HG03135 (cell line): ENCODE results near the gene PDLIM1.
A peak's percentile ranks its signal among the peaks of the same experiment; 100 is the strongest.

Experiments used
- ATAC-seq: cut with Tn5 transposase; IDR thresholded peaks from one replicate; pipeline ENCODE4 v1.9.1; 2021; ENCODE audit warnings: mild to moderate bottlenecking, moderate library complexity; ENCODE audit not compliant: unreplicated experiment

Gene PDLIM1

DNA sequence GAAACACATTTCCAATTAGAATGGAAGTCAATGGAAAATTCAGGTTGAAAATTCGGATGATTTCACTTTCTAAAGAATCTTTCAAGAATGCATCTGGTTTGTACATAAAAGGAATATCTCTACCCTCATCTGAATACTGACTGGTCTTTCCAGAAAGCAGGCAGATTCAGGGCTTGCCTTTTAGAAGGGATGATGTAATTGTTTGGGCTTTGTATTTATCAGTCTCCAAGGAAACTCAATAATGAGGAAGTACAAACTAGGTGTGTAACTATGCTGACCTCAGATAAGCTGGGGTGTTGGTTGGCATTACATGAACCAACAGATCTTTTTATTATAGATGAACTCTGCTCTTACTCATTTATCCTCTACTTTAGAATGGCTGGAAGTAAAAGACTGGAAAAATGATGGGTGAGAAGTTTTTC, 24.1 kb downstream of the PDLIM1 start:
- ATAC-seq = peak; percentile 97

DNA sequence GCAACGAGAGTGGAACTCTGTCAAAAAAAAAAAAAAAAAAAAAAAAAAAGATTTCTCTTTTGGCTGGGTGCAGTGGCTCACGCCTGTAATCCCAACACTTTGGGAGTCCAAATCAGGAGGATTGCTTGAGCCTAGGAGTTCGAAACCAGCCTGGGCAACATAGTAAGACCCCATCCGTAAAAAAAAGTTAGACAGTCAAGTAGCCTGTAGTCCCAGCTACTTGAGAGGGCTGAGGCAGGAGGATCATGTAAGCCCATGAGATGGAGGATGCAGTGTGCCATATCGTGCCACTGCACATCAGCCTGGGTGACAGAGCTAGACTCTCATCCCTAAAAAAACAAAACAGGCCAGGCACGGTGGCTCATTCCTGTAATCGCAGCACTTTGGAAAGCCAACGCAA, 25.2 kb downstream of the PDLIM1 start:
- no peak for ATAC-seq

DNA sequence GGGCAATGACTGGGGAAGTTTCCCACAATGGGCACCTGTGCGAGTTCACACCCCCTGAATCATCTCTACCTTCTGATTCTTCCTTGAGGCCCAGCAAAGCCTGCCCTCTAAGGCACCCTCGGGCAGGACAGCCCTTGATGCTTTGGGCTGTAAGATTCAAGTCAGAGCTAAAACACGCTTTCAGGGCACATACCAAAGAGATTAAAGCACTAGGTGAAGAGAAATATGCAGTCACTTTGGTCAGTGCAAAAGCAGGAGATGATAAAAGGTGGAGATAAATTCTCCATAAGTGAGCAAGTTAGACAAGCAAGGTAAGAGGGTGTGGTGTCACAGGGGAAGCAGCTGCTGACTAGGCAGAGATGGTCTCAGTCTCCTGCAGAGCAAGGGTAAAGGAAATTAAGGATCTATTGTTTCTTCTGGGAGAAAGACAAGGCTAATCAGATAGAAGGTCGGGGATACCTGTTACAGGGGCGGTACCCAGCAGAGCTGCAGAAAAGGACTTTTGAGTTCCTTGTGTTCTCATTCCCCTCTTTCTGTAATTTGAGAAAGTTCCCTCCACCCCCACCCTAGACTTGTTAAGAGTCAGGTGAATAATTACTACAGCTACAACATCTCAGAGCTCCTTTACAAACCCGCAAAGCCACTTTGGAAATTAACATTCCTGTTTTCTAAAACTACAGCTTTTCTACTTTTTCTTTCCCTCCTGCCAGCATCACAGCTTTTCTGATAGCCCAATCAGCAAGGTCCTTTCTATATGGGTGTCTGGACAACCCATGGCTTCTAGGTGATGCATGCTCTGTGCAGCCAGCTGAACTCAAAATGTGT, 26.4 kb downstream of the PDLIM1 start:
- no peak for ATAC-seq

DNA sequence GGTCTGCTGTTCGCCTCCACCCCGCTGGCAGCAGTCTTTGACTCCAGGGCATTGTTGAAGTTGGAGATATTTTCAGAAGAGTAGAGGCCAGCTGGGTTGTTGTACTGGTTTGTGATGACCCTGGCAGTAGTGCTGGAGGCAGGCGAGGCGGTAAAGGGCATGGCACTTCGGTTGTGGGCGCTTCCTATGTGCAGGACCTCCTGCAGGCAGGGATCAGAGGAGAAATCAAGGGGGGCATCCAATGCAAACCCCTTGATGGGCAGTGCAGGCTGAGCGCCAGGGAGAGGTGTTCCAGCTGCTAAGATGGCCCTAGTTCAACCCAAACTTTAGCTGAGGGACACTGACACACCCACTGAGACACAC, 27.0 kb downstream of the PDLIM1 start:
- no peak for ATAC-seq

DNA sequence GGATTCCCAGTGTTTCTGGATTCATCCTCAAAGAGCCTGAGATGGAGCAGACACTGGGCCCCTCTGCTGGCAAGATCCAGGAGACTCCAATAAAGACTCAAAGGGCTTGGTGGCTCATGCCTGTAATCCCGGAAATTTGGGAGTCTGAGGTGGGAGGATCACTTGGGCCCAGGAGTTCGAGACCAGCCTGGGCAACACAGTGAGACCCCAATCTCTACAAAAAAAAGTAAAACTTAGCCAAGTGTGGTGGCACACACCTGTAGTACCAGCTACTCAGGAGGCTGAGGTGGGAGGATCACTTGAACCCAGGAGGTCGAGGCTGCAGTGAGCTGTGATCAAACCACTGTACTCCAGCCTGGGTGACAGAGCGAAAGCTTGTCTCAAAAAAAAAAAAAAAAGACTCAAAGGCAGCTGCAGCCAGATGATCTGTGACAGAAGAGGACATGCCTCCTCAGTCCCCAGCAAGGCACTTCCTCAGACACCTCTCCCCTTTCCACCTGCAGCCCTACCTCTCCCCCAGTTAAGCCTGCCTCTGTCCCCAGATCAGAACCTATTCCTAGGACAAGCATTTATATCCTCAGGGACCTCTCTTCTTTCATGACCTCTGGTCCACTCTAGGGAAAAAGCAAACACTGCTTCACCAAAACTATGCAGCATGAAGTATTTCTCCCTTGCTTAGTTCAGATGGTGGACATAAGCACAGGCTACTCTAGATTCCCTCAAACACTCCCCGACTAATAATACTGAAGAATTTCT, 27.9 kb downstream of the PDLIM1 start:
- ATAC-seq = no peak

DNA sequence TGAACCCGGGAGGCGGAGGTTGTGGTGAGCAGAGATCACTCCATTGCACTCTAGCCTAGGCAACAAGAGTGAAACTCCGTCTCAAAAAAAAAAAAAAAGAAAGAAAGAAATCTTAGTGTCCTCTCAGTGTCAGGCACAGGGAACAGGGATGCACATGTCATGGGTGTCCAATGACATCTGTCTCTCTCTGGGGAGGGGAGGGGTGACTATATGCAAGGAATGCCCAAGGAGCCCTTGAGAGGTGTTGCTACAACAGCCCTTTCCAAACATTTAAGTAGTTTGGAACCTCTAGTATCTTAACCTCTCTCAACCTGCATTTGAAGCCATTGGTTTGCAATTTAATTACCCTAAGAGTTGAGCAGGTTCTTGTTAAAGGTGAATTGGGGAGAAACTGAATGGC, 28.9 kb downstream of the PDLIM1 start:
- no peak for ATAC-seq

DNA sequence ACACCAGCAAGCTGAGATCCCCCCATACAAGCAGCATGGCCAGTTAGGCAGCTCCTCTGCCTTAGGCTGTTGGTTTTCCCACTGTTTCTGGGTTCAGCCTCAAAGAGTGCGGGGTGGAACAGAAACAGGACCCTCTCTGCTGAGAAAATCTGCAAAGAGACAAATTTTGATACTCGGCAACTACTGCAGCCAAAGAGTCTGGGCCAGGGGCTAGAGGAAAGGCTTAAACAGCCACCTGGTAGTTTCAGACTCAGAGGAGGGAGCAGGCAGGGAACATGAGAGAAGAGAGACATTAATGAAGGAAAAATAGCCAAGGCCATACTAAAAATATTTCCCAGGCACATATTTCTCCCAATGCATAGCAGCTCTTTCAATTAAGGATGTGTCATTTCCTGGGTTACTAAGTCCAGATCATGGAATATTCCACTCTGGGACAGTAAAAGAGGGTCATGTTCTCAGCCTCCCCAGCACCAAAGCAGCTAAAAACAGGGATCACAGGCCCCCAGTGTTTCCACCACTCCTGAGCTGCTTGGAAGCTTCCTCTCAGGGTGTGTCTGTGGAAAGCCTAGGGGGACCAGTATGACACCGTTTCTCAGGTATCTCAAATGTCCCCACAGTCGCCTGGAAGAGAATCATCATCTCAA, 29.8 kb downstream of the PDLIM1 start:
- ATAC-seq = no peak

DNA sequence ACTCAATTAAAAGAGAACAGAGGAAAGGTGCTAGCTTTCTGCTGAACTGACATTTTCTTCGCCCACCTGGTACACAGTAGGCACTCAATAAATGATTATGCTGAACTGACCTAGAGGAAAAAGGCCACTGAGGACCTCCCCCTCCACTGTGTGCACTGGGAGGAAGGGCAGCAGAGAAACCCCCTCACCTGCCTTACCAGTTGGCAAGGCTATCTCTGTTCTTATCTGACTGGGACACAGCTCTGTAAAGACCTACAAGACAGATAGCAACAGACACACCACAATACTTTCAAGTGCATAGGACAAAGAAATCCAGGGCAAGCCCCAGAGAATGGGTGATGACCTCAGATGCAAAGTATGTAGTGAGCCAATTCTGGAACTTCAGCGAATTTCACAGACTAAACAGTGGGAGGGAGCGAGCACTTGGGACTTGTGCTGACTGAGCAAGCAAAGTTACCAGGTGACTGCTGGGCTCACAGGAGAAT, 30.4 kb downstream of the PDLIM1 start:
- no peak for ATAC-seq

DNA sequence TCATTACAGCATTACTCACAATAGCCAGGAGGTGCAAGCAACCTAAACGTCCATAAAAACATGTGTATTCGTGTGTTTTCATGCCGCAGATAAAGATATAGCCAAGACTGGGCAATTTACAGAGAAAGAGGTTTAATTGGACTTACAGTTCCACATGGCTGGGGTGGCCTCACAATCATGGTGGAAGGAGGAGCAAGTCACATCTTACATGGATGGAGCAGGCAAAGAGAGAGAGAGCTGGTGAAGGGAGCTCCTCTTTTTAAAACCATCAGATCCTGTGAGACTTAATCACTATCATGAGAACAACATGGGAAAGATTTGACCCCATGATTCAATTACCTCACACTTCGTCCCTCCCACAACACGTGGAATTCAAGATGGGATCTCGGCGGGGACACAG, 33.0 kb downstream of the PDLIM1 start:
- ATAC-seq = no peak

DNA sequence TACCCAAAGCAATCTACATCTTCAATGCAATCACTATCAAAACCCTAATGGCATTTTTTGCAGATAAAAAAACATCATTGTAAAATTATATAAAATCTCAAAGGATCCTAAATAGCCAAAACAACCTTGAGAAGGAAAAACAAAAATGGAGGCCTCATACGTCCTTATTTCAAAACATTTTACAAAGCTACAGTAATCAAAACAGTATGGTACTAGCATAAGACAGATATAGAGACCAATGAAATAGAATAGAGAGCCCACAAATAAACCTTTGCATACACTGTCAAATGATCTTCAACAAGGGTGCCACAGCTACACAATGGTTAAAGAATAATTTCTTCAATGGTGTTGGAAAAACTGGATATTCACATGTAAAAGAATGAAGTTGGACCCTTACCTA, 34.5 kb downstream of the PDLIM1 start:
- ATAC-seq = no peak

DNA sequence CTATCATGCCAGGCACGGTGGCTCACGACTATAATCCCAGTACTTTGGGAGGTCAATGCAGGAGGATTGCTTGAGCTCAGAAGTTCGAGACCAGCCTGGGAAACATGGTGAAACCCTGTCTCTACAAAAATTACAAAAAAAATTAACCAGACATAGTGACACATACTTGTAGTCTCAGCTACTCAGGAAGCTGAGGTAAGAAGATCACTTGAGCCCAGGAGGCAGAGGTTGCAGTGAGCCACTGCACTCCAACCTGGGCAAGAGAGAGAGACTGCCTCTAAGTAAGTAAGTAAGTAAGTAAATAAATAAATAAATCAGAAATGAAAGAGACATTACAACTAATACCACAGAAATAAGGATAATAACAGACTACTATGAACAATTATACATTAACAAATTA, 36.2 kb downstream of the PDLIM1 start:
- no peak for ATAC-seq

DNA sequence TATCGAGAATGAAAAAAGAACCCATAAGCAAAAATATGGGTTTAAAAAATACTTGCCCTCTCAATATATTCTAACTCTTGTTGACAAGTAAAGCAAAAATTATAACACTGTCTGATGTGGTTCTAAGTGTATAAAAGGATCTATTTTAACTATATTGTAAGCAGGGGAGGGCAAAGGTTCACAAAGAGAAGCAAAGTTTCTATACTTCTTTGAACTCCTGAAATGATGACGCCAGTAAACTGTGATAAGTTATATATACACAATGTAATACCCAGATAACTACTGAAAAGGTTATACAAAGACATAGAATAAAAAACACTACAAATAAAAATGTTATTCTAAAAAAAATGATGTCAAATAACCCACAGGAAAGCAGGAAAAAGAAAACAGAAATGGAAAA, 37.1 kb downstream of the PDLIM1 start:
- ATAC-seq = no peak

DNA sequence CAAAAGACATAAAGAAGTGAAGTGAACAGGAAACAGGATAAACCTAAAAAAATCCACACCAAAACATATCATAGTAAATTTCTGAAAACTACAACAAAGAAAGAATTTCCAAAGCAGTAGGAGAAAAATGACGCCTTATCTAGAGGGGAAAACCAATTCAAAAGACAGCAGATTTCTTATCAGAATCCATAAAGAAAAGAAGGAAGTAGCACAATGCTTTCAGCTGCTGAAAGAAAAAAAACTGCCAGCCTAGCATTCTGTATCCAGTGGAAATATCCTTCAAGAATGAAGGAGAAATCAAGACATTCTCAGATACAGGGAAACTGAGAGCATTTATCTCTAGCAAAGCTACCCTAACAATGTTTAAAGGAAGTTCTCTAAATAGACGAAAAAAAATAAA, 37.8 kb downstream of the PDLIM1 start:
- ATAC-seq = no peak

DNA sequence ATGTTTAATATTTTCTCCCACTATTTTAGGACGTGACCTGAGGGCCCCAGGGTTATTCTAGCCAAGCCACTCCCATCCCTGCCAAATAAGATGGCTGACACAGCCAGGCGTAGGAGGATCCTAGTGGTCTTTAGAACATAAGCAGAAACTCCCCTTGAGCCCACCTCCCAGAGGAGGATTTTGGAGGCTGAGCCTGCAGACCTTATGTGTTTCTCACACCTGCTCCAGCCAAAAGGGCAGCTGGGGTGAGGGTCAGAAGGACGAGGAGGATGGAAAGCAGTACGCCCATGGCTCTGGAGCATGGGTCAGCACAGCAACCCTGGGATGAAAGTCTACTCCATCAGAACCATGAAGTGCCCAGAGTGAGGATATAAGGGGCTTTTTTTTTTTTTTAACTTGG, 39.9 kb downstream of the PDLIM1 start:
- ATAC-seq = no peak

DNA sequence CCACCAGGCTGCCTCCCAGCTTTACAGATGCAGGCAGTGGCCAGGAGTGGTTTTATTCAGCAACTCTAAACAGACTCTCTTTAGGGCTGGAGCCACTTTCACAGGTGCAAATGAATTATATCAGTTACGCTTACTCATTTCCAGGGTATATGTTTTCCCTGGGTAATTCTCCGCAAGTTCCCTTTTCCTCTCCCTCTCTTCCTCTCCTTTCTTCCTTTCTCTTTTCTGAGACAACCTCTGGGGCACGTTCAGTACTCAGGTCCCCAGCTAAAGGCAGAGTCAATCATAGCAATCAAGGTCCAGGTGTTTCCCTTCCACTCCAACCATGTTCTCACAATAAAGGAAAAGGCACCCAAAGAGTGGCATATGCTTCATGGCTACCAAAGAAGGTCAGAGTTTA, 41.3 kb downstream of the PDLIM1 start:
- ATAC-seq = no peak

DNA sequence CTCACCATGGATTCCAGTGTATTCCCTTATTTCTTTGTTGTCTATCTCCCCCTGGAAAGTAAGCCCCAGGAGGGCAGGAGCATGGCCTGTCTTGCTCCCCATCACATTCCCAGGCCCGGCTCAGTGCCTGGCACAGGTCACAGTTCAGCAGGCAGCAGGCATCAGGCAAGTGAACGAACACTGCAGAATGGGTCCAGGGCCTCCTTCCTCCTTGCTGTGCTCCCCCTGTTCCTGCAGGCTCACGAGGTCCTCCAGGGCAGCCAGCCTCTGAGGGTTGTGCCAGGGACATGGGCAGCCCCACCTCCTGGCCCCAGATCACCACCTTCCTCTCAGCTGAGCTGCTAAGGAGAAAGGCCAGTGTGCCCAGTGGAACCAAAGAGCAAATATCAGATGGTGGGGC, 41.8 kb downstream of the PDLIM1 start:
- ATAC-seq = no peak

DNA sequence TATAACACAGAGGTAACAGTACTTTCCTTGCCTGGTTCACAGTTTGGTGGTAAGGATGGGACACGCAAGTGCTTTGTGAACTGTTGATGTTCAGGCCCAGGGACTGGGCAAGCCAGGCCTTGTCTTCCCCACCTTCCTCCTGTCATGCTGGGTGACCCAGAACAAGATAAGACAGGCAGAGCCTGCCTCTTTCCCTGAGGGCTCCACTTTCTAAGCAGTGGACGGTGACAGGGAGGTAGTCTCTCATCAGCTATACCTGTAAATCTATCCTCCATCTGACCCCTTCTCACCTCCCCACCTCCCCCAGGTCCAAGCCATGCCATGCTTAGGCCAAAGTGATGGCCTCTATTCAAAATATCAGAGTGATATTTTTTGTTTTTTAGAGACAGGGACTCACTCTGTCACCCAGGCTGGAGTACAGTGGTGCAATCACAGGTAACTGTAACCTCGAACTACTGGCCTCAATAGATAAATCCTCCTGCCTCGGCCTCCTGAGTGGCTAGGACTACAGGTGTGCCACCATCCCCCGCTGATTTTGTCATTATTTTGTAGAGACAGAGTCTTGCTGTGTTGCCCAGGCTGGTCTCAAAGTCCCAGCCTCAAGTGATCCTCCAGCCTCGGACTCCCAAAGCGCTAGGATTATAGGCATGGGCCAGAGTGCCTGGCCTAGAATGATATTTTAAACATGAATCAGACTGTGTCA, 42.8 kb downstream of the PDLIM1 start:
- ATAC-seq = no peak

DNA sequence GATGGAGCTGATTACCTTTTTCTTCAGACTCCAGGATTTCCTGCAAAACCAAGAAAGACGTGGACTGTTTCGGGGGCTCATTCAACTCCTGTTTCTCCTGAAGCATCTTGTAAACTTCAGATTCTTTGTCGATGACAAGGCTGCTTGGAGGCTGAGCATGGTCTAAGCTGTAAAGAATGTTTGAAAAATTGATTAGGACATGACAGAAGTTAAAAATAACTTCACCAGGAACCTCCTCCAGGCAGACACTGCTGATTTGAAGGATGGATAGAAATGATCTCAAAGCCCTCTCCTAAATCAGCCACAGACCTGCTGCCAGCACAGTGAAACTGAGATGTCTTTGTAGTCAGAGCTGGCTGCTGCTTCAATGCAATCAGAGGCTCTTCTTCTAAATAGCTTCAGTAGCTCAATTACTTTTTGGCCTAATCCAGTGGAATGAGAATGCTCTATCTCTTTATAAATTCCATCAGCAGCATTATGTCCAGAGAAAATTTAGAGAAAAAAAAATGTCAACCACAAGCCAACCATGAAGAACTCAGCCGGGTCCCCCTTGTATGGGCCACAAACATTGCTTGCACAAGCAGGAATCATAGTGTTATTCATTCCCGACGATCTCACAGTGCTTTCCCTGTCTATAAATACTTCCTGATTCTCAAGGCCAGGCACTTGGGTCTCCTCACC, 43.5 kb downstream of the PDLIM1 start:
- no peak for ATAC-seq

DNA sequence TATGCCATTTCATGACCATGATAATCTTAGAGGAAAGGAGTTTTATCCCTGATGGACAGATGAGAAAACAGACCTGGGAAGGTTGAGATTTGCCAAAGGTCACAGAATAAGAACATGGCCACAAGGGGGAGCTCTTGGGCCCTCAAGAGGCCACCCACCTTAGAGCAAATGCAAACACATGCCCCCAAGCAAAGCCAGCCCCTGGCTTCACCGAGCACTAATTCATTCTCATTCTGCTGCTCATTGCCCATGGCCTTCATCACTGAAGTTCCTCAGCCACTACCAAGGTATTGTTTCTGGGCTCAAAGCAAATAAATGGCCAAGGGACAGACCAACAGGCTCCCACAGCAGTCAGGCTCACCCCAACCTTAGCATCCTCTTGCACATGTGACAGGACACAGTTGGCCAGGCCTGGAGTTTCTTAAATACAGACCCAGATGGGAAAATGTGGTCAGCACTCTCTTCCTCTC, 44.2 kb downstream of the PDLIM1 start:
- ATAC-seq = no peak

DNA sequence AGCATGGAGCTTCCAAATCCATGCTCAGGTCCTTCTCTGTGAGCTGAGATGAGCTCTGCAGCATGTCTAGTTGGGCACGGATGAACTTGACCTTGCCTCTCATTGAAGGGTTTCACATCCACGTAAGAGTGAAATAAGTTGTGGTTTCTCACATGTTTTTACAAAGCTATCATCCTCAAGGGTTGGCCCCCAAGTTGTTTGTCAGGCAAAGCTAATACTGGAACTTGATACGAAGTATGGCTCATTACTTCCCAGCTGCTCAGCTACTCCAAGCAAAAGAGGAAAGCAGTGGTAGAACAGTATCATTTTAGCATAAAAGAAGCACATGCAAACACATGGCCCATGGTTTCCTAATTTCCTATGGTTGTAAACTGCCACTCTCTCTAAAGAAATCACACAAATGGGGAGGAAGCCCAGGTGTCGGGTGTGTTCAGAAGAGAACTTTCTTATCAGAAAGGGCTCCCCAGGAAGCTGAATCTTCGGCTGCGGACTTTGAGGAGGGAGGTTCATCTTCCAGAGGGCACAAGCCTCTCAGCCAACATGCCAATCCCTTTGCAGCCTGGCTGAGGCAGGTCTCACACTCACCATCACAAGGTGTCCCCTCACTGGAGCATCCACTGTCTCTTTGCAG, 45.3 kb downstream of the PDLIM1 start:
- peak; percentile 76 for ATAC-seq
